ENCODE measurements around the gene RFLNA.
"Not testable (repeated sequence)": the region's sequence is repeated elsewhere in the genome, so short reads cannot be mapped to it uniquely, and the experiment has no call there.

The RFLNA gene

GRCh38 chr12:124282287-124282686 lies 12.6 kb upstream of the RFLNA start:
- DNase-seq (ENCODE audit: low read depth in 2 of 2) = no peak

GRCh38 chr12:124283326-124283725 lies 11.6 kb upstream of the RFLNA start:
- no peak for DNase-seq (ENCODE audit: low read depth in 2 of 2)

- no peak for DNase-seq (ENCODE audit: low read depth in 2 of 2)
Observed at GRCh38 chr12:124284368-124284767, 10.5 kb upstream of the RFLNA start.

- no peak for DNase-seq (ENCODE audit: low read depth in 2 of 2)
Observed at GRCh38 chr12:124286414-124286813, 8.5 kb upstream of the RFLNA start.

GRCh38 chr12:124286971-124287370 lies 7.9 kb upstream of the RFLNA start:
- DNase-seq (ENCODE audit: low read depth in 2 of 2) = no peak

- DNase-seq (ENCODE audit: low read depth in 2 of 2) = no peak
Observed at GRCh38 chr12:124289634-124290600, 5.0 kb upstream of the RFLNA start.

GRCh38 chr12:124292385-124292784 lies 2.5 kb upstream of the RFLNA start:
- no peak for DNase-seq (ENCODE audit: low read depth in 2 of 2)

- DNase-seq (ENCODE audit: low read depth in 2 of 2) = no peak
Observed at GRCh38 chr12:124293286-124294003, 1.4 kb upstream of the RFLNA start.

- DNase-seq (ENCODE audit: low read depth in 2 of 2) = no peak
Observed at GRCh38 chr12:124295431-124296058, 652 bp downstream of the RFLNA start.

GRCh38 chr12:124296295-124296915 lies 1.5 kb downstream of the RFLNA start:
- no peak for DNase-seq (ENCODE audit: low read depth in 2 of 2)

GRCh38 chr12:124296916-124297351 lies 2.0 kb downstream of the RFLNA start:
- no peak for DNase-seq (ENCODE audit: low read depth in 2 of 2)

GRCh38 chr12:124297389-124297788 lies 2.5 kb downstream of the RFLNA start:
- DNase-seq (ENCODE audit: low read depth in 2 of 2) = no peak

- DNase-seq (ENCODE audit: low read depth in 2 of 2) = no peak
Observed at GRCh38 chr12:124297856-124298255, 3.0 kb downstream of the RFLNA start.

- no peak for DNase-seq (ENCODE audit: low read depth in 2 of 2)
Observed at GRCh38 chr12:124298685-124299410, 4.0 kb downstream of the RFLNA start.

GRCh38 chr12:124299628-124300388 lies 4.9 kb downstream of the RFLNA start:
- no peak for DNase-seq (ENCODE audit: low read depth in 2 of 2)

- DNase-seq (ENCODE audit: low read depth in 2 of 2) = not testable (repeated sequence)
Observed at GRCh38 chr12:124300657-124301056, 5.8 kb downstream of the RFLNA start.

- DNase-seq (ENCODE audit: low read depth in 2 of 2) = no peak
Observed at GRCh38 chr12:124301084-124301654, 6.3 kb downstream of the RFLNA start.

GRCh38 chr12:124302241-124302806 lies 7.4 kb downstream of the RFLNA start:
- DNase-seq (ENCODE audit: low read depth in 2 of 2) = no peak

- no peak for DNase-seq (ENCODE audit: low read depth in 2 of 2)
Observed at GRCh38 chr12:124302807-124303578, 8.1 kb downstream of the RFLNA start.
